DND-41 (cell line): ENCODE measurements around the gene ASB13.
A peak's percentile ranks its signal among the peaks of the same experiment; 100 is the strongest.

Experiments used
- EZH2 ChIP-seq: IDR thresholded peaks from 3 replicates; pipeline ENCODE4 v1.6.1; 2012; ENCODE audit warnings: borderline replicate concordance, low read depth, mild to moderate bottlenecking, moderate library complexity, low read length, inconsistent platforms; ENCODE audit not compliant: severe bottlenecking
- TF ChIP-seq, protein P1 (sequence below): IDR thresholded peaks from 2 replicates; pipeline ENCODE4 v1.5.1; 2012; ENCODE audit warnings: borderline replicate concordance, low read length, moderate library complexity, mild to moderate bottlenecking; ENCODE audit not compliant: poor library complexity, severe bottlenecking; ENCODE audit errors: extremely low read depth

DNA sequence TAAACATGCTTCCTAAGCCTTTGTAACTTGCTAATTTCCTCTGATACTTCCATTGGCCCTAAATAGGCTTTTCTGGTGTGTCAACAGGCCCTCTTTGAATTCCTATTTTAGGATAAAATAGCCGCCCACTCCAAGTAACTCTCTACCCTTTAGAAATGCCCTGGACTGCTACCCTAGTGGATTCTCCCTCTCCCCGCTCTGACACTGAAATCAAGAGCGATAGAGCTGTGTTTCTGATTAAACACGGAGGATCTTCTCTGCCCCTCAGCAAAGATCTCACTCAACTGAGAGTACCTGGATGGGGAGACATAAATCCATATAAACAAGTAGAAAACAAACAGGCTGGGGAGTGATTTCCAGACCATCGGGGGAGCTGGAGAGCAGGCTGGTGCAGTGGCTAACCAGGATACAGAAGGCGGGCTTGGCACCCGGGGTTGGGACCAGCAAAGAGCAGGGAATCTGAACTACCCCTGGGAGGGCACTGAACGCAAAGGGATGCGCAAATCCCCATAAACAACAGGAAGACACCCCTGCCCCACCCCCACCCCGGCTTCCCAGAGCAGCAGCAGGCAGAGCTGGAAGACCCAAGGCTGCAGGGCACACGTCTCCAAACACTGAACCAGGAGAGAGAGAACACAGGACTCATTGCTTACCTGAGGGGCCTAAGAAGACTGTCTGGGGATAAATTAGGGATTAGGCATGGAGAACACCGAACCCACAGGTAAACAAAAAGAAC is 2.5 kb downstream of the ASB13 start:
- TF ChIP-seq, protein P1, sequence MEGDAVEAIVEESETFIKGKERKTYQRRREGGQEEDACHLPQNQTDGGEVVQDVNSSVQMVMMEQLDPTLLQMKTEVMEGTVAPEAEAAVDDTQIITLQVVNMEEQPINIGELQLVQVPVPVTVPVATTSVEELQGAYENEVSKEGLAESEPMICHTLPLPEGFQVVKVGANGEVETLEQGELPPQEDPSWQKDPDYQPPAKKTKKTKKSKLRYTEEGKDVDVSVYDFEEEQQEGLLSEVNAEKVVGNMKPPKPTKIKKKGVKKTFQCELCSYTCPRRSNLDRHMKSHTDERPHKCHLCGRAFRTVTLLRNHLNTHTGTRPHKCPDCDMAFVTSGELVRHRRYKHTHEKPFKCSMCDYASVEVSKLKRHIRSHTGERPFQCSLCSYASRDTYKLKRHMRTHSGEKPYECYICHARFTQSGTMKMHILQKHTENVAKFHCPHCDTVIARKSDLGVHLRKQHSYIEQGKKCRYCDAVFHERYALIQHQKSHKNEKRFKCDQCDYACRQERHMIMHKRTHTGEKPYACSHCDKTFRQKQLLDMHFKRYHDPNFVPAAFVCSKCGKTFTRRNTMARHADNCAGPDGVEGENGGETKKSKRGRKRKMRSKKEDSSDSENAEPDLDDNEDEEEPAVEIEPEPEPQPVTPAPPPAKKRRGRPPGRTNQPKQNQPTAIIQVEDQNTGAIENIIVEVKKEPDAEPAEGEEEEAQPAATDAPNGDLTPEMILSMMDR: peak; percentile 13
- TF ChIP-seq EZH2: no peak
